Mammary epithelial cell (primary cell): ENCODE results near the gene CES1.

ENCODE experiments used
- CTCF ChIP-seq, 2 donors: IDR thresholded peaks in 1 of 2; conservative IDR thresholded peaks in 1 of 2; 2 replicates each; pipeline ENCODE4 v1.5.1; 2011 to 2012; ENCODE audit warnings: inconsistent platforms in 2 of 2, low read length in 2 of 2, mild to moderate bottlenecking in 2 of 2, control low read depth in 1 of 2, low read depth in 1 of 2; ENCODE audit not compliant: insufficient read depth in 1 of 2; ENCODE audit errors: extremely low read depth in 1 of 2
- EZH2 ChIP-seq: IDR thresholded peaks from 2 replicates; pipeline ENCODE4 v1.6.1; 2012; ENCODE audit warnings: low read length, inconsistent platforms, borderline replicate concordance

GRCh38 chr16:55836158-55836611 is 3.3 kb upstream of the CES1 start:
- TF ChIP-seq CTCF (conservative IDR thresholded peaks at IDR 0.05 in 1 of 2, IDR thresholded peaks at IDR 0.05 in 1 of 2; ENCODE audit: extremely low read depth in 1 of 2, insufficient read depth in 1 of 2, low read depth in 1 of 2, low read length in 2 of 2) (no peak), EZH2 (no peak)
